Upper lobe of left lung (tissue), 4 donors: Measurements from ENCODE around the gene USP10.

Experiments used
- POLR2AphosphoS5 ChIP-seq, 2 donors: sonication (generic); formaldehyde crosslinking; IDR thresholded peaks; one replicate each; pipeline ENCODE4 v1.5.1; 2017; ENCODE audit warnings: antibody characterized with exemption in 2 of 2
- TF ChIP-seq, protein P1 (sequence below), 6 experiments: fragments of 450-650 bp in 4 of 6; fragments of 200-600 bp in 2 of 6; sonication (generic) in 2 of 6; IDR thresholded peaks; one replicate each; pipeline ENCODE4 v1.5.1; 2016 to 2019; ENCODE audit warnings: antibody characterized with exemption in 6 of 6

DNA sequence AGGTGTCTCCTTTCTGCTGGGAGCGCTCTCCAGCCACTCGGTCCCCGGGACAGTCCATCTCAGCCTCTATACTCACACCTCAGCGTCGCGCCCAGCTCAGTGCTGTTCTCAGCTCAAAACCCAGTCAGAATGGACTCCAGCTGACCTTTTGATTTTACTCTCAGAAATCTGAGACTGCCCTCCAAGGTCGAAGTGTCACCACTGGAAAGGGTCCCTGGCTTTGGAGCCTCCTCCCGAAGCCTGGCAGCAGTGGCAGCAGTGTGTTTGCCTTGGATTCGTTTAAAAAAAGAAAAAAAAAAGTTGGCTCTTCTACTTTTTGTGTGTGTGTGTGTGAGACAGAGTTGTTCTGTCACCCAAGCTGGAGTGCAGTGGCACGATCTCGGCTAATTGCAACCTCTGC is 41.1 kb upstream of the USP10 start:
- TF ChIP-seq, protein P1, sequence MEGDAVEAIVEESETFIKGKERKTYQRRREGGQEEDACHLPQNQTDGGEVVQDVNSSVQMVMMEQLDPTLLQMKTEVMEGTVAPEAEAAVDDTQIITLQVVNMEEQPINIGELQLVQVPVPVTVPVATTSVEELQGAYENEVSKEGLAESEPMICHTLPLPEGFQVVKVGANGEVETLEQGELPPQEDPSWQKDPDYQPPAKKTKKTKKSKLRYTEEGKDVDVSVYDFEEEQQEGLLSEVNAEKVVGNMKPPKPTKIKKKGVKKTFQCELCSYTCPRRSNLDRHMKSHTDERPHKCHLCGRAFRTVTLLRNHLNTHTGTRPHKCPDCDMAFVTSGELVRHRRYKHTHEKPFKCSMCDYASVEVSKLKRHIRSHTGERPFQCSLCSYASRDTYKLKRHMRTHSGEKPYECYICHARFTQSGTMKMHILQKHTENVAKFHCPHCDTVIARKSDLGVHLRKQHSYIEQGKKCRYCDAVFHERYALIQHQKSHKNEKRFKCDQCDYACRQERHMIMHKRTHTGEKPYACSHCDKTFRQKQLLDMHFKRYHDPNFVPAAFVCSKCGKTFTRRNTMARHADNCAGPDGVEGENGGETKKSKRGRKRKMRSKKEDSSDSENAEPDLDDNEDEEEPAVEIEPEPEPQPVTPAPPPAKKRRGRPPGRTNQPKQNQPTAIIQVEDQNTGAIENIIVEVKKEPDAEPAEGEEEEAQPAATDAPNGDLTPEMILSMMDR (IDR thresholded peaks at IDR 0.05): no peak
- TF ChIP-seq POLR2AphosphoS5 (IDR thresholded peaks at IDR 0.05): no peak
